SK-N-SH (cell line): Measurements from ENCODE around the gene GALNS. TPM values are rescaled to one million over a fixed set of nuclear protein-coding genes. Genes with fewer than 3 reads are reported as not detected.

Experiments used
- CTCF ChIA-PET: fragments of 300-600, 350-600 bp; formaldehyde crosslinking; extraction: SDS; loops from one replicate; lab custom pipeline; 2021; lab: Yijun Ruan, JAX
- POLR2A ChIA-PET: fragments of 350-600 bp; sonication (Branson Sonifier 250); formaldehyde crosslinking; extraction: SDS; loops from one replicate; lab custom pipeline; 2020; ENCODE audit warnings: antibody characterized with exemption, inconsistent platforms; lab: Yijun Ruan, JAX
- DNase-seq: peaks from one replicate; pipeline ENCODE4 v3.0.0; 2012
- H2AFZ ChIP-seq: fragments of 200-600 bp; sonication (generic); 2 replicates; pipeline ENCODE4 v1.8.1; 2016; ENCODE audit warnings: antibody characterized with exemption, mild to moderate bottlenecking, low read depth
- H3F3A ChIP-seq: fragments of 200-600 bp; sonication (generic); replicated peaks from 2 replicates; pipeline ENCODE3; 2016; ENCODE audit warnings: antibody characterized with exemption, mild to moderate bottlenecking; ENCODE audit not compliant: insufficient read depth
- H3K27ac ChIP-seq, 2 experiments: fragments of 200-500 bp in 1 of 2; fragments of 200-600 bp in 1 of 2; sonication (Bioruptor generic) in 1 of 2; sonication (generic), shearing (Covaris generic) in 1 of 2; 2 replicates each; pipeline versions ENCODE4 v1.5.1 to v1.6.1; 2014 to 2016; ENCODE audit warnings: low read depth in 2 of 2, inconsistent platforms in 1 of 2, low read length in 1 of 2, mild to moderate bottlenecking in 1 of 2, mixed read lengths in 1 of 2
- H3K27me3 ChIP-seq: fragments of 200-600 bp; sonication (generic), shearing (Covaris generic); 2 replicates; pipeline ENCODE4 v1.6.1; 2016; ENCODE audit warnings: mixed run types; ENCODE audit not compliant: insufficient read depth
- H3K36me3 ChIP-seq, 2 experiments: fragments of 200-500 bp in 1 of 2; fragments of 200-600 bp in 1 of 2; sonication (Bioruptor generic) in 1 of 2; sonication (generic) in 1 of 2; replicated peaks in 1 of 2; 2 replicates each; pipeline versions ENCODE3 to v1.5.1; 2014 to 2016; ENCODE audit warnings: low read length in 1 of 2, mild to moderate bottlenecking in 1 of 2; ENCODE audit not compliant: insufficient read depth in 2 of 2, control insufficient read depth in 1 of 2
- H3K4me1 ChIP-seq, 2 experiments: fragments of 200-500 bp in 1 of 2; fragments of 200-600 bp in 1 of 2; sonication (Bioruptor generic) in 1 of 2; sonication (generic), shearing (Covaris generic) in 1 of 2; 2 replicates each; pipeline versions ENCODE4 v1.5.1 to v1.6.1; 2014 to 2016; ENCODE audit warnings: low read depth in 1 of 2, low read length in 1 of 2, mixed run types in 1 of 2; ENCODE audit not compliant: insufficient read depth in 2 of 2, control insufficient read depth in 1 of 2
- H3K4me2 ChIP-seq: fragments of 200-600 bp; sonication (generic), shearing (Covaris generic); 2 replicates; pipeline ENCODE4 v1.6.1; 2017; ENCODE audit warnings: mixed run types
- H3K4me3 ChIP-seq, 2 experiments: fragments of 200-500 bp in 1 of 2; fragments of 200-600 bp in 1 of 2; sonication (Bioruptor generic) in 1 of 2; sonication (generic), shearing (Covaris generic) in 1 of 2; 2 replicates each; pipeline versions ENCODE4 v1.5.1 to v1.8.1; 2014 to 2016; ENCODE audit warnings: low read depth in 2 of 2, inconsistent platforms in 1 of 2, low read length in 1 of 2, mild to moderate bottlenecking in 1 of 2, mixed read lengths in 1 of 2, moderate library complexity in 1 of 2
- H3K79me2 ChIP-seq: fragments of 200-600 bp; sonication (generic); 2 replicates; pipeline ENCODE4 v1.8.1; 2017; ENCODE audit warnings: mild to moderate bottlenecking; ENCODE audit not compliant: insufficient read depth
- H3K9ac ChIP-seq: fragments of 200-600 bp; sonication (generic); 2 replicates; pipeline ENCODE4 v1.6.1; 2017; ENCODE audit warnings: mixed run types
- H3K9me2 ChIP-seq: fragments of 200-600 bp; sonication (generic); 2 replicates; pipeline ENCODE4 v1.6.1; 2017; ENCODE audit warnings: mixed run types
- H3K9me3 ChIP-seq: fragments of 200-600 bp; sonication (generic); 2 replicates; pipeline ENCODE4 v1.6.1; 2017; ENCODE audit warnings: mixed run types, mild to moderate bottlenecking, moderate library complexity
- H4K20me1 ChIP-seq: fragments of 200-600 bp; sonication (generic); 2 replicates; pipeline ENCODE4 v1.6.1; 2017; ENCODE audit warnings: mild to moderate bottlenecking, mixed run types; ENCODE audit not compliant: insufficient read depth
- CHD2 ChIP-seq: fragments of 150-350 bp; IDR thresholded peaks from 2 replicates; pipeline ENCODE4 v1.6.1; 2018; ENCODE audit warnings: low read length; ENCODE audit not compliant: partially characterized antibody
- EP300 ChIP-seq, 2 experiments: IDR thresholded peaks; 2 replicates each; pipeline versions ENCODE4 v1.4.0 to v1.6.1; 2012; ENCODE audit warnings: borderline replicate concordance in 1 of 2, low read depth in 1 of 2, low read length in 1 of 2
- EZH2phosphoT487 ChIP-seq: fragments of 200-600 bp; sonication (generic); IDR thresholded peaks from 2 replicates; pipeline ENCODE4 v1.6.1; 2017; ENCODE audit warnings: low read depth, mixed run types, mild to moderate bottlenecking, antibody characterized with exemption, moderate library complexity, borderline replicate concordance
- FOSL2 ChIP-seq: IDR thresholded peaks from 2 replicates; pipeline ENCODE4 v1.4.0; 2012; ENCODE audit warnings: low read depth, mild to moderate bottlenecking, moderate library complexity, borderline replicate concordance
- FOXM1 ChIP-seq: IDR thresholded peaks from 2 replicates; pipeline ENCODE4 v1.4.0; 2012; ENCODE audit warnings: low read depth, mild to moderate bottlenecking
- GABPA ChIP-seq: IDR thresholded peaks from 2 replicates; pipeline ENCODE4 v1.4.0; 2012; ENCODE audit warnings: low read depth, mild to moderate bottlenecking
- GATA2 ChIP-seq: sonication (generic); formaldehyde crosslinking; IDR thresholded peaks from 2 replicates; pipeline ENCODE4 v1.5.0; 2020; ENCODE audit warnings: mild to moderate bottlenecking, missing genetic modification reagents
- JUND ChIP-seq: IDR thresholded peaks from 2 replicates; pipeline ENCODE4 v1.4.0; 2012
- MAX ChIP-seq: IDR thresholded peaks from 2 replicates; pipeline ENCODE4 v1.4.0; 2012; ENCODE audit warnings: low read depth
- MEF2A ChIP-seq: IDR thresholded peaks from 2 replicates; pipeline ENCODE4 v1.4.0; 2012; ENCODE audit warnings: low read depth, borderline replicate concordance
- MXI1 ChIP-seq: IDR thresholded peaks from 2 replicates; pipeline ENCODE4 v1.6.1; 2012; ENCODE audit warnings: mild to moderate bottlenecking, low read depth, low read length, improper control_type of control experiment
- NFIC ChIP-seq: IDR thresholded peaks from 2 replicates; pipeline ENCODE4 v1.4.0; 2012; ENCODE audit warnings: borderline replicate concordance
- NRF1 ChIP-seq: IDR thresholded peaks from 2 replicates; pipeline ENCODE4 v1.6.1; 2012; ENCODE audit warnings: low read depth, mild to moderate bottlenecking, low read length
- PBX3 ChIP-seq: IDR thresholded peaks from 2 replicates; pipeline ENCODE4; 2012
- RCOR1 ChIP-seq: fragments of 150-350 bp; IDR thresholded peaks from 2 replicates; pipeline ENCODE4 v1.6.1; 2017; ENCODE audit warnings: antibody characterized with exemption, low read length
- REST ChIP-seq: IDR thresholded peaks from 2 replicates; pipeline ENCODE4 v1.6.1; 2012; ENCODE audit warnings: mild to moderate bottlenecking, low read depth, low read length, moderate library complexity
- RXRA ChIP-seq: IDR thresholded peaks from 2 replicates; pipeline ENCODE4 v1.4.0; 2012; ENCODE audit warnings: low read depth, mild to moderate bottlenecking, borderline replicate concordance
- SMC3 ChIP-seq: IDR thresholded peaks from 2 replicates; pipeline ENCODE4 v1.6.1; 2012; ENCODE audit warnings: low read depth, low read length, improper control_type of control experiment
- TCF12 ChIP-seq: IDR thresholded peaks from 2 replicates; pipeline ENCODE4 v1.4.0; 2012
- USF1 ChIP-seq: IDR thresholded peaks from 2 replicates; pipeline ENCODE4 v1.4.0; 2012; ENCODE audit warnings: low read depth, borderline replicate concordance
- YY1 ChIP-seq: IDR thresholded peaks from 2 replicates; pipeline ENCODE4 v1.4.0; 2012; ENCODE audit warnings: low read depth, mild to moderate bottlenecking
- WGBS: methylation state at CpG from one replicate; pipeline ENCODE4 v1.1.6; 2017; ENCODE audit warnings: low lambda C conversion rate; 5-methylcytosine and 5-hydroxymethylcytosine counted together
- polyA plus RNA-seq, 3 experiments: library from polyadenylated mRNA; depleted of rRNA; stranded (reverse); fragments of >200 nt; gene quantifications; 2 replicates each; pipeline ENCODE4 v1.2.3, GENCODE V29; 2012

Gene GALNS
- polyA plus RNA-seq, 1 of the 3 experiments (the other 2 are of a cell fraction): 16.5 TPM

GRCh38 chr16:88771294-88771772 lies 85.4 kb downstream of the GALNS start:
- Histone ChIP-seq H3K27me3 (no peaks in the 10 kb centered on the region), H3K9me2 (no peaks in the 10 kb centered on the region), H3K9me3 (no peaks in the 10 kb centered on the region), H3K4me1 (peaks cover 35 to 67% of the 10 kb centered on the region in 2 experiments; a peak in 3 of 4 replicates), H2AFZ (no peak overlapping the region), H3F3A (peaks cover 34% of the 10 kb centered on the region), H3K27ac (peak overlapping the region in 1 of 2 experiments; percentile 88; a peak in 2 of 4 replicates), H3K79me2 (peaks cover 94% of the 10 kb centered on the region), H3K4me3 (no peak overlapping the region), H3K4me2 (peak overlapping the region; percentile 79), H3K9ac (no peak overlapping the region), H3K36me3 (no peaks in the 10 kb centered on the region), H4K20me1 (peaks cover 94% of the 10 kb centered on the region)
- DNase-seq: no peak
- 83% methylated on average over 13 of the region's 19 CpGs for WGBS
- no peak for TF ChIP-seq MEF2A
- ChIA-PET POLR2A (interaction anchor here (0.5 kb wide), 1 partner anchor 193 kb away, joined by 4 read pairs; no protein-coding TSS in a partner anchor), CTCF (interaction anchor here (1.2 to 30.9 kb wide), 5 partner anchors 9 to 31 kb away, joined by 3 to 540 read pairs (median 8); no protein-coding TSS in a partner anchor)

- H3K9me2 ChIP-seq: no peaks in the 10 kb centered on the region
- POLR2A ChIA-PET: interaction anchor here (0.5 kb wide), 1 partner anchor 192 kb away, joined by 4 read pairs; no protein-coding TSS in a partner anchor
- H3K4me1 ChIP-seq: peaks cover 35 to 67% of the 10 kb centered on the region in 2 experiments; a peak in 3 of 4 replicates
- CTCF ChIA-PET: interaction anchor here (0.7 to 30.9 kb wide), 7 partner anchors 10 to 284 kb away, joined by 3 to 540 read pairs (median 6); no protein-coding TSS in a partner anchor
- 9% methylated on average over 18 of the region's 41 CpGs for WGBS
- H3K27me3 ChIP-seq: no peaks in the 10 kb centered on the region
- peak overlapping the region; percentile 42; the same call in 1 of the 2 replicates for H3K9ac ChIP-seq
- peaks cover 94% of the 10 kb centered on the region for H3K79me2 ChIP-seq
- peaks cover 34% of the 10 kb centered on the region for H3F3A ChIP-seq
- H4K20me1 ChIP-seq: peaks cover 97% of the 10 kb centered on the region
- H3K36me3 ChIP-seq: no peaks in the 10 kb centered on the region
- DNase-seq: peak; percentile 78
- H3K4me2 ChIP-seq: peak overlapping the region; percentile 79
- H3K27ac ChIP-seq: peak overlapping the region; percentile 16 to 88; a peak in 3 of 4 replicates
- H2AFZ ChIP-seq: no peak overlapping the region
- no peaks in the 10 kb centered on the region for H3K9me3 ChIP-seq
- H3K4me3 ChIP-seq: peak overlapping the region; percentile 11 to 24; a peak in 2 of 4 replicates
- TF ChIP-seq FOSL2: peak; percentile 51; the same call in 1 of the 2 replicates
- TF ChIP-seq NFIC: peak; percentile 98
- no peak for TF ChIP-seq EZH2phosphoT487
- TF ChIP-seq NRF1: no peak
- TF ChIP-seq YY1: no peak
- TF ChIP-seq MXI1: no peak; the same call in 1 of the 2 replicates
- TF ChIP-seq RCOR1: peak; percentile 67
- TF ChIP-seq TCF12: peak; percentile 91
- TF ChIP-seq FOXM1: no peak
- no peak for TF ChIP-seq GABPA
- peak in 1 of 2 experiments; percentile 83; a peak in 1 of 4 replicates for TF ChIP-seq EP300 (IDR thresholded peaks at IDR 0.05; ENCODE audit: borderline replicate concordance in 1 of 2, low read depth in 1 of 2, low read length in 1 of 2)
- TF ChIP-seq USF1: peak; percentile 34; the same call in 1 of the 2 replicates
- peak; percentile 60; the same call in 1 of the 2 replicates for TF ChIP-seq RXRA
- peak; percentile 64 for TF ChIP-seq MAX
- TF ChIP-seq PBX3: peak; percentile 75
- TF ChIP-seq SMC3: no peak
- TF ChIP-seq CHD2: no peak
- no peak for TF ChIP-seq REST
- TF ChIP-seq JUND: peak; percentile 66; the same call in 1 of the 2 replicates
- peak; percentile 89 for TF ChIP-seq GATA2 (CRISPR knock-in tag)
Measured at GRCh38 chr16:88770461-88771293, 86.1 kb downstream of the GALNS start.
